Activated naive CD4-positive, alpha-beta T cell treated with anti-CD3 and anti-CD28 coated beads for 36 hours (primary cell): ENCODE measurements around the gene PTPRZ1. TPM values are rescaled to one million over a fixed set of nuclear protein-coding genes. Genes with fewer than 3 reads are reported as not detected.

ENCODE experiments used
- CTCF ChIA-PET: fragments of 350-600 bp; sonication (Branson Sonifier 250); formaldehyde crosslinking; loops from one replicate; lab custom pipeline; 2021; ENCODE audit warnings: antibody characterized with exemption; lab: Charles Lee
- DNase-seq: peaks from one replicate; pipeline ENCODE4 v3.0.0-alpha.2; 2020
- H3K27ac Mint-ChIP-seq: one replicate; pipeline ENCODE4 v1.8.0; 2021; ENCODE audit warnings: mild to moderate bottlenecking, mixed read lengths
- H3K27me3 Mint-ChIP-seq: one replicate; pipeline ENCODE4 v1.8.0; 2021; ENCODE audit warnings: low read depth, mixed read lengths
- H3K36me3 Mint-ChIP-seq: one replicate; pipeline ENCODE4 v1.8.0; 2021; ENCODE audit warnings: low read depth, mixed read lengths
- H3K4me1 Mint-ChIP-seq: one replicate; pipeline ENCODE4 v1.8.0; 2021; ENCODE audit warnings: low read depth, mixed read lengths
- H3K4me3 Mint-ChIP-seq: one replicate; pipeline ENCODE4 v1.8.0; 2021; ENCODE audit warnings: mild to moderate bottlenecking, moderate library complexity, mixed read lengths
- H3K9me3 Mint-ChIP-seq: one replicate; pipeline ENCODE4 v1.8.0; 2021; ENCODE audit warnings: mixed read lengths
- intact Hi-C: fragments of 100-400 bp; cut with micrococcal nuclease; formaldehyde crosslinking; loops from one replicate; pipeline ENCODE4 v1.15.1; 2023
- total RNA-seq, 2 experiments: library from RNA; stranded (reverse); gene quantifications; one replicate each; pipeline ENCODE4 v1.2.3, GENCODE V29; 2021

Gene PTPRZ1
- total RNA-seq, 2 experiments from 2014 or later, result not detected

DNA sequence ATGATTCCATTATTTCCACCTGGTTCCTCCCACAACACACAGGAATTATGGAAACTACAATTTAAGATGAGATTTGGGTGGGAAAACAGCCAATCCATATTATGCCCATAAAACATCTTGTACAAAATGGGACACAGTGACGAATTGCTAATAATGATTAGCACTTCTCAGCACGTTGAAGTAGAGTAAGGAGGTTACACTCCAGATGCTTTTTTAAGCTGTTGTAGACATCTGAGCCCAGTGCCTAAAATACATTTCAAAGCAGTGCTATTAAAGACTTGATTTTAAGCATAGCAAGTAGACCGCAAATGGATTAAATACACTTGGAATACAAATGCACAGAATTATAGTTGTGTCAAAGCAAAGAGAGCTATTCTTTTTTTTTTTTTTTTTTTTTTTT, 165.2 kb downstream of the PTPRZ1 start:
- Mint-ChIP-seq H3K36me3 (no peaks in the 10 kb centered on the region), H3K27me3 (no peaks in the 10 kb centered on the region), H3K9me3 (no peaks in the 10 kb centered on the region), H3K4me1 (no peaks in the 10 kb centered on the region), H3K27ac (no peak overlapping the region), H3K4me3 (no peak overlapping the region)
- no peak for DNase-seq
- intact Hi-C loops, result no loop called here
- CTCF ChIA-PET, result no interaction called here

DNA sequence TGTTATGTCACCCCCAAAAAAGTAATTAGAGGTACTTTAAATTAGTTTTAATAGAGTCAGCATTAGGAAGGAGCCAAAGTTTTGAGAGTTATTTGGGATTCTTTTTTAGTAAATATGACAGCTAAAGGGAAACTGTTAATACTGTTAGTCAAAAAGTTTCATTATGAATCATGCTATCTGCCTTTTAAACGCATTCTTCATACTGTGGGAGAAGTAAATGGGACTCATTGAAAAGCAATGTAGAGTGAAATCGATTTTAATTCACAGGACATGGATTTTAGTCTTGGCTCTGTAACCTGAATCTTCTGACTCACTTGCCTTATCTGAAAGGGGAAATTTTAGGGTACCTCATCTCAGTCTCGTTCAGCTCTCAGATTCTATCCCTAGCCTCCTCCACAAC, 165.9 kb downstream of the PTPRZ1 start:
- H3K27ac Mint-ChIP-seq, result no peak overlapping the region
- H3K4me3 Mint-ChIP-seq, result no peak overlapping the region
- intact Hi-C loops, result no loop called here
- CTCF ChIA-PET, result no interaction called here
- H3K27me3 Mint-ChIP-seq, result no peaks in the 10 kb centered on the region
- no peaks in the 10 kb centered on the region for H3K36me3 Mint-ChIP-seq
- no peaks in the 10 kb centered on the region for H3K9me3 Mint-ChIP-seq
- no peak for DNase-seq
- H3K4me1 Mint-ChIP-seq, result no peaks in the 10 kb centered on the region

DNA sequence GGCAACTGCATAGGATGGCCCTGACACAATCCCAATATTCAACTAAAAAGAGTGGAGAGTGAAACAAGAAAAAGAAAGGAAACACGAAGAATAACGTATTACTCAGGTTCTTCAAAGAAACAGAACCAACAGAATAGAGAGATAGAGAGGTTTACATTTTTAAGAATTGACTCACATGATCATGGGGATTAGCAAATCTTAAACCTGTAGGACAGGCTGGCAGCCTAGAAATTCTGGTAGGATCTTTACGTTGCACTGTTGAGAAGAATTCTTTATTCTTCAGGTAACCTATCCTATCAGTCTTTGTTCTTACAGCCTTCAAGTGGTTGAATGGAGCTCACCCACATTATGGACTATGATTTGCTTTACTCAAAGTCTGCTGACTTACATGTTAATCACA, 167.2 kb downstream of the PTPRZ1 start:
- no peaks in the 10 kb centered on the region for H3K4me1 Mint-ChIP-seq
- no peaks in the 10 kb centered on the region for H3K9me3 Mint-ChIP-seq
- no peaks in the 10 kb centered on the region for H3K27me3 Mint-ChIP-seq
- no peak for DNase-seq
- H3K27ac Mint-ChIP-seq, result no peak overlapping the region
- CTCF ChIA-PET, result no interaction called here
- no peak overlapping the region for H3K4me3 Mint-ChIP-seq
- intact Hi-C loops, result no loop called here
- H3K36me3 Mint-ChIP-seq, result no peaks in the 10 kb centered on the region

- Mint-ChIP-seq H3K9me3 (no peaks in the 10 kb centered on the region), H3K27ac (no peak overlapping the region), H3K36me3 (no peaks in the 10 kb centered on the region), H3K27me3 (no peaks in the 10 kb centered on the region), H3K4me3 (no peak overlapping the region), H3K4me1 (no peaks in the 10 kb centered on the region)
- intact Hi-C loops, result no loop called here
- DNase-seq, result no peak
- CTCF ChIA-PET, result no interaction called here
Observed at GRCh38 chr7:122046402-122046801, 173.4 kb downstream of the PTPRZ1 start.

- intact Hi-C loops, result no loop called here
- CTCF ChIA-PET, result no interaction called here
- Mint-ChIP-seq H3K36me3 (no peaks in the 10 kb centered on the region), H3K27ac (no peak overlapping the region), H3K4me3 (no peak overlapping the region), H3K4me1 (no peaks in the 10 kb centered on the region), H3K9me3 (no peaks in the 10 kb centered on the region), H3K27me3 (no peaks in the 10 kb centered on the region)
- DNase-seq, result no peak
Observed at GRCh38 chr7:122054393-122054792, 181.4 kb downstream of the PTPRZ1 start.

GRCh38 chr7:122055073-122055472, 182.1 kb downstream of the PTPRZ1 start:
- Mint-ChIP-seq H3K4me1 (no peaks in the 10 kb centered on the region), H3K27me3 (no peaks in the 10 kb centered on the region), H3K36me3 (no peaks in the 10 kb centered on the region), H3K4me3 (no peak overlapping the region), H3K9me3 (no peaks in the 10 kb centered on the region), H3K27ac (no peak overlapping the region)
- intact Hi-C loops, result no loop called here
- no peak for DNase-seq
- CTCF ChIA-PET, result no interaction called here

DNA sequence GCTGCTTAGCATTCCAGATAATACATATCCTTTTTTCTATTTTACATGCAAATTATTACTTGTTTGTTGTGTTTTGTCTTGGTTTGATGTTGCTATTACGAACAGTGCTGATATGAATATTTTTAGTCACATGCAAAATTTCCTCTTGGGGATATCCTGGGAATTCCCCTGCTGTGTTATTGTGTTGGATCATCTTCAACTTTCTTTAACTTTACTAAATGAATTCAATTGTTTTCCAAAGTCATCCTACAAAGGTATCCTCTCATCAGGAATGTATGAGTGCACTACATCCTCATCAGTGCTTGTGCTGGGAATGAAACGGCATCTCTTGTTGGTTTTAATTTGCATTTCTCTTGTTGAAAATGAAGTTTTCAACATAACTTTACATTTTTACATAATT, 184.0 kb downstream of the PTPRZ1 start:
- Mint-ChIP-seq H3K36me3 (no peaks in the 10 kb centered on the region), H3K9me3 (no peaks in the 10 kb centered on the region), H3K4me1 (no peaks in the 10 kb centered on the region), H3K27me3 (no peaks in the 10 kb centered on the region), H3K27ac (no peak overlapping the region), H3K4me3 (no peak overlapping the region)
- DNase-seq, result no peak
- intact Hi-C loops, result no loop called here
- CTCF ChIA-PET, result no interaction called here

DNA sequence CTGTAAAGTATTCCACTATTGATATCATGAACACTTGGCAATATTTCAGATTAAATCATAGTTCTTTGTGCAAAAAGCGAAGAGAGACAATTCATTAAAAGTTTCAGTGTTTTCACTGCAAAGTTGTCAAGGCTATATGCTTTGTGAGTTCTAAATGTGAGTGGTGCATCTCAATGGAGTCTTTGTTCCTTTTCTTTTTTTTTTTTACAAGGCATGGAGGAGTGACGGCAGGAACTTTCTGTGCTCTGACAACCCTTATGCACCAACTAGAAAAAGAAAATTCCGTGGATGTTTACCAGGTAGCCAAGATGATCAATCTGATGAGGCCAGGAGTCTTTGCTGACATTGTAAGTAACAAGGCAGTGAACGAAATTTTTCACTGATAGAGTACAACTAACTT, 186.6 kb downstream of the PTPRZ1 start:
- no peaks in the 10 kb centered on the region for H3K27me3 Mint-ChIP-seq
- DNase-seq, result no peak
- no peaks in the 10 kb centered on the region for H3K36me3 Mint-ChIP-seq
- intact Hi-C loops, result no loop called here
- no peaks in the 10 kb centered on the region for H3K4me1 Mint-ChIP-seq
- H3K4me3 Mint-ChIP-seq, result no peak overlapping the region
- H3K27ac Mint-ChIP-seq, result no peak overlapping the region
- no peaks in the 10 kb centered on the region for H3K9me3 Mint-ChIP-seq
- CTCF ChIA-PET, result no interaction called here

DNA sequence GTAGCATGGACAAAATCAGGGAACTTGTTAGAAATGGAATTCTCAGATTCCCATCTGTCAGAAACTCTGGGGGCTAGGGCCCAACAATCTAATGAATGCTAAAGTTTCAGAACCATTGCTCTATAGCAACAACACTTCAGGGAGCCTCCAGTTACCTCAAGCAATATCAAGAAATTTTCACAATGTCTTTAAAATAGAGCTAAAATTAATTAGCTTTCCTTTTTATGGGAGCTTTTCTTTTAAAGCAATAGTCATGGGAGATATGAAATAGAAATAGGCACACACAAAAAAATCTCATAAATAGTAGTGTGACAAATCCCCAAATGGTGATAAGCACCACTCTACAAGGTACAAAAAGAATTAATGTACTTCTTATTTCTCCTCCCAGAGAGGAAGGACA, 190.2 kb downstream of the PTPRZ1 start:
- H3K4me1 Mint-ChIP-seq, result no peaks in the 10 kb centered on the region
- H3K4me3 Mint-ChIP-seq, result no peak overlapping the region
- CTCF ChIA-PET, result interaction anchor here (0.6 kb wide), 1 partner anchor 440 kb away, joined by 6 read pairs; no protein-coding TSS in a partner anchor
- H3K27me3 Mint-ChIP-seq, result no peaks in the 10 kb centered on the region
- no peaks in the 10 kb centered on the region for H3K9me3 Mint-ChIP-seq
- no peak for DNase-seq
- intact Hi-C loops, result no loop called here
- no peak overlapping the region for H3K27ac Mint-ChIP-seq
- H3K36me3 Mint-ChIP-seq, result no peaks in the 10 kb centered on the region

DNA sequence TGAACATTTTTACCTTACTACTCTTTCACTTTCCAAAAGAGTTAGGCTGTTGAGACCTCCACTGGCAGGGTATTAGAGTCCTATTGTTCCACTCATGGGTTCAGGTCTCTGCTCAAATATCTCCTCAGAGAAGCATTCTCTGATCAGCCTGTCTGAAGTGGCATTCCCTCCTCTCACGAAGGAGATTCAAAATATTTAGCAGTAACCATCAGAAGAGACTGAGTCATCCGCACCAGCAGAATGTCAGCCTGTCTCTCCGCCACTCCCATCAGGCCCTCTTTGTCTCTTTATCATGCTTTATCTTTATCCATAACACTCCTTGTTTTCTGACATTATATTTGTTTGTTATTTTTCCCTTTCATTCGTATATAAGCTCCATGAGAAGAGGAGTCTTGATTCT, 192.0 kb downstream of the PTPRZ1 start:
- CTCF ChIA-PET, result no interaction called here
- H3K27me3 Mint-ChIP-seq, result no peaks in the 10 kb centered on the region
- no peak for DNase-seq
- intact Hi-C loops, result no loop called here
- H3K4me1 Mint-ChIP-seq, result no peaks in the 10 kb centered on the region
- no peak overlapping the region for H3K4me3 Mint-ChIP-seq
- no peaks in the 10 kb centered on the region for H3K9me3 Mint-ChIP-seq
- H3K36me3 Mint-ChIP-seq, result no peaks in the 10 kb centered on the region
- H3K27ac Mint-ChIP-seq, result no peak overlapping the region

GRCh38 chr7:122067077-122067476, 194.1 kb downstream of the PTPRZ1 start:
- Mint-ChIP-seq H3K36me3 (no peaks in the 10 kb centered on the region), H3K27me3 (no peaks in the 10 kb centered on the region), H3K27ac (no peak overlapping the region), H3K4me3 (no peak overlapping the region), H3K9me3 (no peaks in the 10 kb centered on the region), H3K4me1 (no peaks in the 10 kb centered on the region)
- intact Hi-C loops, result no loop called here
- no peak for DNase-seq
- CTCF ChIA-PET, result no interaction called here

DNA sequence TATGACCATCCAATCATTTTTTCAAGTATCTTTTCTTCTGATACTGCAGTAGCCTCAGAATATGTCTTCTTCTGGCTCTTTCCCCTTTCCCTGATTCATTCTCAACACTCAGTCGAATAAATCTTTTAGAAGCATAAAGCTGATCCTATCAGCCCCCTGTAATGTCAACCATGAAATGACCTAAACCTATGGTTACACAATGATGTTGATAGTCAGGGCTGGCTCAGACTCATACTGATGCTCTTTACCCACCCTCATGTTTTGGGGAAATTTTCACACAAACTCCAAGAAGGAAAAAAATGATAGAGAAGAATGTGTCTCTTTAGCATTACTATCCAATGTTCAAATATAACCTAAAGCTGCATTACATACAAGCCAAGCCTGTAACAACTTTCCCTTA, 195.1 kb downstream of the PTPRZ1 start:
- Mint-ChIP-seq H3K27me3 (no peaks in the 10 kb centered on the region), H3K27ac (no peak overlapping the region), H3K9me3 (peaks cover 2% of the 10 kb centered on the region), H3K4me1 (no peaks in the 10 kb centered on the region), H3K4me3 (no peak overlapping the region), H3K36me3 (no peaks in the 10 kb centered on the region)
- CTCF ChIA-PET, result no interaction called here
- intact Hi-C loops, result no loop called here
- no peak for DNase-seq

DNA sequence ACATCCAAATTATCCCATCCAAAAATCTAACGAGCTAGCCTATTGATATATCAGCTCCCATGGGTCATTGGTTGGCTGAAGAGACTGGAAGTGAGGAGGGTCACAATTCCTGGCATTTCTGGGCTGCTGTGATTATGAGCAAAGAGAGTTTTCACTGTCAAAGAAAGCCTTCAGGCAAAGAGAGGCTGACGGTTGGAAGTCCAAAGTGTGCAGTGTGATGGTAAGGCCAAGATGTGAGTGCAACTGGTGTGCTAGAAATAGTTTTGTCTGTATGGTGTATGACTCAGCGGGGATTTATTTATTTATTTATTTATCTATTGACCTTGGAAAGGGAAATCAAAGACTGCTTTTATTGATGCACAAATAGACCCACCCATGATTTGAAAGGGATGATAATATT, 196.0 kb downstream of the PTPRZ1 start:
- CTCF ChIA-PET, result no interaction called here
- H3K4me3 Mint-ChIP-seq, result no peak overlapping the region
- no peaks in the 10 kb centered on the region for H3K36me3 Mint-ChIP-seq
- no peaks in the 10 kb centered on the region for H3K27me3 Mint-ChIP-seq
- no peak for DNase-seq
- H3K4me1 Mint-ChIP-seq, result no peaks in the 10 kb centered on the region
- peaks cover 2% of the 10 kb centered on the region for H3K9me3 Mint-ChIP-seq
- H3K27ac Mint-ChIP-seq, result no peak overlapping the region
- intact Hi-C loops, result no loop called here

DNA sequence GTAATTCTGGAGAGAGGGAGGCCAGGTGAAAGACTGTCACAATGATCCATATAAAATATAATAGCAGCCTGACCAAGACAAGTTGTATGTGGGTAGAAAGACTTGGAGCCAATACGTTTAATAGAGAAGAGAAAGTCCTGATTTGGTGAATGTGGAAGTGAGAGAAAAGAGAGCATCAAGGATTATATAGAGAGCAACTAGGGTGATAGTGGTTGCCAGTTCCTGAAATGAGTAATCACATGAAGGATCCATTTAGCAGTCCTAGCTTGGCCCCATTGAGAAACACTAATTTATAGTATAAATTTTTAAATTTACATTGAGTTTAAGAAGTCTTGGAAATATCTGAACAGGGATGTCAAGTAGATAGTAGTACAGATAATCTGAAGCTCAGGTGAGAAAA, 197.1 kb downstream of the PTPRZ1 start:
- Mint-ChIP-seq H3K27ac (no peak overlapping the region), H3K4me1 (no peaks in the 10 kb centered on the region), H3K36me3 (no peaks in the 10 kb centered on the region), H3K9me3 (peaks cover 2% of the 10 kb centered on the region), H3K27me3 (no peaks in the 10 kb centered on the region), H3K4me3 (no peak overlapping the region)
- no peak for DNase-seq
- CTCF ChIA-PET, result no interaction called here
- intact Hi-C loops, result no loop called here
